Measurements from ENCODE around the gene ALDOA. TPM values are rescaled to one million over a fixed set of nuclear protein-coding genes. Genes with fewer than 3 reads are reported as not detected.

ALDOA gene
- total RNA-seq, 2 donors from 2014 or later: 569 to 841 TPM

DNA sequence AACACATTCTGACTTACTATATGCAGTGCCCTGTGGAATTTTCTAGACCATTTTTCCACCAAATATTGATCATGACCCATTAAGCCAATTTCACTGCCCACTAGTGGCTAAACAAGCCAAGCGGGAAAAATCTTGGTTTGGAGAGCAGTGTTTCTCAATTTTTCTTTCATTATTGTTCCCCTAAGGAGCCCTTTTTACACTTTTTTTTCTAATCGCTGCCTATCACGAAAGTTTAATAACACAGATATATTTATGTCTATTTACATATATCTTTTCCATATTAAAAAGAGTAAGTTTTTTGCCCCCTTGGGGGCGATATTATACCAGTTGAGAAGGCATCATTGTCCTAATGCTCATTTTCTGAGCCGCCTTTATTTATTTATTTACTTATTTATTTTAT, 23.7 kb upstream of the ALDOA start:
- Histone ChIP-seq H3K27me3 (replicated peaks; ENCODE audit: insufficient read depth) (no peaks in the 10 kb centered on the region), H3K9me3 (no peaks in the 10 kb centered on the region), H3K27ac (no peak overlapping the region), H3K4me3 (no peak overlapping the region), H3K36me3 (no peaks in the 10 kb centered on the region), H3K4me1 (ENCODE audit: control insufficient read depth in 1 of 2, low read depth in 2 of 2) (no peaks in the 10 kb centered on the region)
- TF ChIP-seq CTCF (IDR thresholded peaks at IDR 0.05): peak; percentile 31
- no peak for DNase-seq (ENCODE audit: low spot score)
- no peak for ATAC-seq (ENCODE audit: insufficient number of reproducible peaks, low FRiP score, low read depth)

DNA sequence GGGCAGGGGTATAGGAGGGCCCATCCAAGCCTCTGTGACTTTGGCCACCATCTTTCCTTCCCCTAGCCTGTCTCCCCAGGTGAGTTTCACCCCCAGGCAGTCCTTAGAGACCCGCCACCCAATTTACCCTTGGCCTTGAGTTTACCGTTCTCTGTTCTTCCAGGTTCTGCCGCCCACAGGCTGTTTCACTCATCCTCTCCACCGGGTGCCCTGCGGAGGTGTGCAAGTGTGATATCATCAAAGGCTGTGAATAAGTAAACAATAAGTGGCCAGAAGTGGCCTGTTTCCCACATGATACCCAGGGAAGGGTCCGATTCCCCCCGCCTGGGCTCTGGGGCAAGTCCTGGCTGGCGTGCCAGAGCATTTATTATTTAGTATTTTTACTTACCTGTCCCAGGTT, 19.4 kb upstream of the ALDOA start:
- Histone ChIP-seq H3K36me3 (no peaks in the 10 kb centered on the region), H3K4me3 (no peak overlapping the region), H3K9me3 (no peaks in the 10 kb centered on the region), H3K4me1 (ENCODE audit: control insufficient read depth in 1 of 2, low read depth in 2 of 2) (no peaks in the 10 kb centered on the region), H3K27me3 (replicated peaks; ENCODE audit: insufficient read depth) (no peaks in the 10 kb centered on the region), H3K27ac (no peak overlapping the region)
- DNase-seq (ENCODE audit: low spot score) (no peak), ATAC-seq (ENCODE audit: insufficient number of reproducible peaks, low FRiP score, low read depth) (no peak)
- TF ChIP-seq CTCF (IDR thresholded peaks at IDR 0.05): no peak

GRCh38 chr16:30046588-30046987, 19.0 kb upstream of the ALDOA start:
- no peaks in the 10 kb centered on the region for H3K4me1 ChIP-seq (ENCODE audit: control insufficient read depth in 1 of 2, low read depth in 2 of 2)
- no peaks in the 10 kb centered on the region for H3K9me3 ChIP-seq
- H3K27me3 ChIP-seq (replicated peaks; ENCODE audit: insufficient read depth): no peaks in the 10 kb centered on the region
- no peaks in the 10 kb centered on the region for H3K36me3 ChIP-seq
- ATAC-seq (ENCODE audit: insufficient number of reproducible peaks, low FRiP score, low read depth): no peak
- TF ChIP-seq CTCF (IDR thresholded peaks at IDR 0.05): no peak
- no peak for DNase-seq (ENCODE audit: low spot score)
- H3K27ac ChIP-seq: no peak overlapping the region
- H3K4me3 ChIP-seq: no peak overlapping the region

GRCh38 chr16:30049871-30050270, 15.7 kb upstream of the ALDOA start:
- DNase-seq (ENCODE audit: low spot score) (no peak), ATAC-seq (ENCODE audit: insufficient number of reproducible peaks, low FRiP score, low read depth) (no peak)
- Histone ChIP-seq H3K4me1 (ENCODE audit: control insufficient read depth in 1 of 2, low read depth in 2 of 2) (peaks cover 7 to 9% of the 10 kb centered on the region in 2 donors), H3K4me3 (no peak overlapping the region), H3K36me3 (no peaks in the 10 kb centered on the region), H3K9me3 (no peaks in the 10 kb centered on the region), H3K27me3 (replicated peaks; ENCODE audit: insufficient read depth) (no peaks in the 10 kb centered on the region), H3K27ac (no peak overlapping the region)
- no peak for TF ChIP-seq CTCF (IDR thresholded peaks at IDR 0.05)

- no peak for ATAC-seq (ENCODE audit: insufficient number of reproducible peaks, low FRiP score, low read depth)
- H3K27ac ChIP-seq: no peak overlapping the region
- TF ChIP-seq CTCF (IDR thresholded peaks at IDR 0.05): no peak
Observed at GRCh38 chr16:30051518-30051917, 14.0 kb upstream of the ALDOA start.

More at GRCh38 chr16:30051518-30051917, 14.0 kb upstream of the ALDOA start:
- Histone ChIP-seq H3K4me3 (no peak overlapping the region), H3K36me3 (no peaks in the 10 kb centered on the region), H3K27me3 (replicated peaks; ENCODE audit: insufficient read depth) (no peaks in the 10 kb centered on the region), H3K4me1 (ENCODE audit: control insufficient read depth in 1 of 2, low read depth in 2 of 2) (peaks cover 7 to 9% of the 10 kb centered on the region in 2 donors), H3K9me3 (no peaks in the 10 kb centered on the region)
- DNase-seq (ENCODE audit: low spot score): no peak
